GM23338 (cell line): ENCODE results near the gene PBLD. TPM values are rescaled to one million over a fixed set of nuclear protein-coding genes. Genes with fewer than 3 reads are reported as not detected.

Experiments used
- ATAC-seq: fragments of 200-7000 bp; cut with Tn5 transposase; 3 replicates; pipeline ENCODE4 v1.9.1; 2020
- DNase-seq: peaks from one replicate; pipeline ENCODE4 v3.0.0-alpha.2; 2015; ENCODE audit warnings: low spot score
- H2AFZ ChIP-seq: fragments of 200-600 bp; sonication (generic); 2 replicates; pipeline ENCODE4 v1.8.0; 2016; ENCODE audit warnings: antibody characterized with exemption, mild to moderate bottlenecking, moderate library complexity
- H3F3A ChIP-seq: fragments of 200-600 bp; sonication (generic); replicated peaks from 2 replicates; pipeline ENCODE4 v1.8.0; 2017; ENCODE audit warnings: antibody characterized with exemption, mixed run types, low read depth
- H3K27ac ChIP-seq: fragments of 200-600 bp; sonication (generic); 2 replicates; pipeline ENCODE4 v1.6.1; 2016; ENCODE audit warnings: low read depth
- H3K27me3 ChIP-seq: fragments of 200-600 bp; sonication (generic); 2 replicates; pipeline ENCODE4 v1.8.0; 2016; ENCODE audit warnings: mild to moderate bottlenecking, mixed run types, moderate library complexity; ENCODE audit not compliant: insufficient read depth
- H3K36me3 ChIP-seq: fragments of 200-600 bp; sonication (generic); 2 replicates; pipeline ENCODE4 v1.8.0; 2016; ENCODE audit warnings: mild to moderate bottlenecking; ENCODE audit not compliant: insufficient read depth
- H3K4me1 ChIP-seq: fragments of 200-600 bp; sonication (generic); 2 replicates; pipeline ENCODE4 v1.8.0; 2016; ENCODE audit warnings: mild to moderate bottlenecking, moderate library complexity; ENCODE audit not compliant: insufficient read depth
- H3K4me2 ChIP-seq: fragments of 200-600 bp; sonication (generic); 2 replicates; pipeline ENCODE4 v1.7.1; 2017; ENCODE audit warnings: mixed run types
- H3K4me3 ChIP-seq: fragments of 200-600 bp; sonication (generic); 2 replicates; pipeline ENCODE4 v1.6.1; 2016; ENCODE audit warnings: mixed run types
- H3K79me2 ChIP-seq: fragments of 200-600 bp; sonication (generic); replicated peaks from 2 replicates; pipeline ENCODE4 v1.8.0; 2017; ENCODE audit warnings: mild to moderate bottlenecking; ENCODE audit not compliant: insufficient read depth
- H3K9me2 ChIP-seq: fragments of 200-600 bp; sonication (generic); 2 replicates; pipeline ENCODE4 v1.8.0; 2017; ENCODE audit not compliant: insufficient read depth
- H4K20me1 ChIP-seq: fragments of 200-600 bp; sonication (generic); replicated peaks from 2 replicates; pipeline ENCODE4 v1.8.0; 2017; ENCODE audit warnings: mild to moderate bottlenecking; ENCODE audit not compliant: insufficient read depth
- H3K27ac Mint-ChIP-seq: 2 replicates; pipeline ENCODE4 v1.8.0; 2020; ENCODE audit warnings: inconsistent platforms, mild to moderate bottlenecking, moderate library complexity, mixed read lengths
- H3K27me3 Mint-ChIP-seq: 3 replicates; pipeline ENCODE4 v1.8.0; 2022; ENCODE audit warnings: low read depth, mild to moderate bottlenecking, moderate library complexity, mixed read lengths, inconsistent platforms; ENCODE audit not compliant: insufficient read depth, poor library complexity
- H3K36me3 Mint-ChIP-seq: 3 replicates; pipeline ENCODE4 v1.8.0; 2021; ENCODE audit warnings: low read depth, mild to moderate bottlenecking, inconsistent platforms, moderate library complexity, mixed read lengths
- H3K4me1 Mint-ChIP-seq: 3 replicates; pipeline ENCODE4 v1.8.0; 2020; ENCODE audit warnings: mild to moderate bottlenecking, inconsistent platforms, mixed read lengths
- H3K4me3 Mint-ChIP-seq: 3 replicates; pipeline ENCODE4 v1.8.0; 2021; ENCODE audit warnings: moderate library complexity, mild to moderate bottlenecking, inconsistent platforms, mixed read lengths
- H3K9me3 Mint-ChIP-seq: 3 replicates; pipeline ENCODE4 v1.8.0; 2020; ENCODE audit warnings: moderate library complexity, mild to moderate bottlenecking, inconsistent platforms, mixed read lengths
- CREB1 ChIP-seq: fragments of 250-450 bp; sonication (Bioruptor Pico); IDR thresholded peaks from 2 replicates; pipeline ENCODE4 v1.5.0; 2020; ENCODE audit warnings: low read depth, mild to moderate bottlenecking, moderate library complexity
- JUNB ChIP-seq: IDR thresholded peaks from one replicate; pipeline ENCODE4 v1.6.1; 2016; ENCODE audit warnings: antibody characterized with exemption; ENCODE audit not compliant: unreplicated experiment
- NANOG ChIP-seq: IDR thresholded peaks from 2 replicates; pipeline ENCODE4 v1.6.1; 2016; ENCODE audit warnings: antibody characterized with exemption, borderline replicate concordance
- POLR2AphosphoS5 ChIP-seq: IDR thresholded peaks from 2 replicates; pipeline ENCODE4 v1.6.1; 2016; ENCODE audit warnings: antibody characterized with exemption, low read depth
- STAT1 ChIP-seq: IDR thresholded peaks from one replicate; pipeline ENCODE4 v1.6.1; 2016; ENCODE audit warnings: antibody characterized with exemption; ENCODE audit not compliant: unreplicated experiment
- polyA plus RNA-seq: library from polyadenylated mRNA; unstranded; fragments of >200 nt; fragmentation: Nextera tagmentation; extraction: Ambion mirVana; gene quantifications from 2 replicates; pipeline ENCODE4 v1.2.1, GENCODE V29; 2016
- total RNA-seq: library from RNA; depleted of rRNA; stranded (reverse); fragments of >200 nt; shearing (Covaris generic); gene quantifications from 2 replicates; pipeline ENCODE4 v1.2.3, GENCODE V29; 2014
- TF ChIP-seq, protein P1 (sequence below): fragments of 250-450 bp; sonication (Bioruptor Pico); IDR thresholded peaks from 2 replicates; pipeline ENCODE4 v1.5.0; 2020; ENCODE audit warnings: mild to moderate bottlenecking, moderate library complexity
- TF ChIP-seq, protein P2 (sequence below): IDR thresholded peaks from 2 replicates; pipeline ENCODE4 v1.6.1; 2016; ENCODE audit warnings: antibody characterized with exemption

PBLD gene
- total and polyA plus RNA-seq, 2 experiments from 2014 or later: 0.90 to 1.5 TPM

DNA sequence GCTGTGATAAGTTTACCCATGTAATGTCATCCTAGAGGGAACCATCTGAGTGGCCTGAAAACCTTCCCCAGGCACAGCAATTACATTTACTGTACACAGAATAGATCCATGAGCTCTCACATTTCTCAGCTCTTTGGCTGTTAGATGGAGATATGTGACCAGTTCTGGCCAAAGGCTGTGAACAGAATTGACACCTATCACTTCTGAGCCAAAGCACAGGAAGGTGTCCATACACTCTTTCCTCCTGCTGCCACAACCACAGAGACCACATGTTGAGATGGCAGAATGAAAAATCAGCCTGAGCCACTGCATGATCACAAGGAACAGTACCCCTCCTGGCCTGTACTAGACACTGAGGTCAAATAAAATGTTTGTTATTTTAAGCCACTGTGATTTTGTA, 56.5 kb downstream of the PBLD start (continued):
- TF ChIP-seq, protein P1, sequence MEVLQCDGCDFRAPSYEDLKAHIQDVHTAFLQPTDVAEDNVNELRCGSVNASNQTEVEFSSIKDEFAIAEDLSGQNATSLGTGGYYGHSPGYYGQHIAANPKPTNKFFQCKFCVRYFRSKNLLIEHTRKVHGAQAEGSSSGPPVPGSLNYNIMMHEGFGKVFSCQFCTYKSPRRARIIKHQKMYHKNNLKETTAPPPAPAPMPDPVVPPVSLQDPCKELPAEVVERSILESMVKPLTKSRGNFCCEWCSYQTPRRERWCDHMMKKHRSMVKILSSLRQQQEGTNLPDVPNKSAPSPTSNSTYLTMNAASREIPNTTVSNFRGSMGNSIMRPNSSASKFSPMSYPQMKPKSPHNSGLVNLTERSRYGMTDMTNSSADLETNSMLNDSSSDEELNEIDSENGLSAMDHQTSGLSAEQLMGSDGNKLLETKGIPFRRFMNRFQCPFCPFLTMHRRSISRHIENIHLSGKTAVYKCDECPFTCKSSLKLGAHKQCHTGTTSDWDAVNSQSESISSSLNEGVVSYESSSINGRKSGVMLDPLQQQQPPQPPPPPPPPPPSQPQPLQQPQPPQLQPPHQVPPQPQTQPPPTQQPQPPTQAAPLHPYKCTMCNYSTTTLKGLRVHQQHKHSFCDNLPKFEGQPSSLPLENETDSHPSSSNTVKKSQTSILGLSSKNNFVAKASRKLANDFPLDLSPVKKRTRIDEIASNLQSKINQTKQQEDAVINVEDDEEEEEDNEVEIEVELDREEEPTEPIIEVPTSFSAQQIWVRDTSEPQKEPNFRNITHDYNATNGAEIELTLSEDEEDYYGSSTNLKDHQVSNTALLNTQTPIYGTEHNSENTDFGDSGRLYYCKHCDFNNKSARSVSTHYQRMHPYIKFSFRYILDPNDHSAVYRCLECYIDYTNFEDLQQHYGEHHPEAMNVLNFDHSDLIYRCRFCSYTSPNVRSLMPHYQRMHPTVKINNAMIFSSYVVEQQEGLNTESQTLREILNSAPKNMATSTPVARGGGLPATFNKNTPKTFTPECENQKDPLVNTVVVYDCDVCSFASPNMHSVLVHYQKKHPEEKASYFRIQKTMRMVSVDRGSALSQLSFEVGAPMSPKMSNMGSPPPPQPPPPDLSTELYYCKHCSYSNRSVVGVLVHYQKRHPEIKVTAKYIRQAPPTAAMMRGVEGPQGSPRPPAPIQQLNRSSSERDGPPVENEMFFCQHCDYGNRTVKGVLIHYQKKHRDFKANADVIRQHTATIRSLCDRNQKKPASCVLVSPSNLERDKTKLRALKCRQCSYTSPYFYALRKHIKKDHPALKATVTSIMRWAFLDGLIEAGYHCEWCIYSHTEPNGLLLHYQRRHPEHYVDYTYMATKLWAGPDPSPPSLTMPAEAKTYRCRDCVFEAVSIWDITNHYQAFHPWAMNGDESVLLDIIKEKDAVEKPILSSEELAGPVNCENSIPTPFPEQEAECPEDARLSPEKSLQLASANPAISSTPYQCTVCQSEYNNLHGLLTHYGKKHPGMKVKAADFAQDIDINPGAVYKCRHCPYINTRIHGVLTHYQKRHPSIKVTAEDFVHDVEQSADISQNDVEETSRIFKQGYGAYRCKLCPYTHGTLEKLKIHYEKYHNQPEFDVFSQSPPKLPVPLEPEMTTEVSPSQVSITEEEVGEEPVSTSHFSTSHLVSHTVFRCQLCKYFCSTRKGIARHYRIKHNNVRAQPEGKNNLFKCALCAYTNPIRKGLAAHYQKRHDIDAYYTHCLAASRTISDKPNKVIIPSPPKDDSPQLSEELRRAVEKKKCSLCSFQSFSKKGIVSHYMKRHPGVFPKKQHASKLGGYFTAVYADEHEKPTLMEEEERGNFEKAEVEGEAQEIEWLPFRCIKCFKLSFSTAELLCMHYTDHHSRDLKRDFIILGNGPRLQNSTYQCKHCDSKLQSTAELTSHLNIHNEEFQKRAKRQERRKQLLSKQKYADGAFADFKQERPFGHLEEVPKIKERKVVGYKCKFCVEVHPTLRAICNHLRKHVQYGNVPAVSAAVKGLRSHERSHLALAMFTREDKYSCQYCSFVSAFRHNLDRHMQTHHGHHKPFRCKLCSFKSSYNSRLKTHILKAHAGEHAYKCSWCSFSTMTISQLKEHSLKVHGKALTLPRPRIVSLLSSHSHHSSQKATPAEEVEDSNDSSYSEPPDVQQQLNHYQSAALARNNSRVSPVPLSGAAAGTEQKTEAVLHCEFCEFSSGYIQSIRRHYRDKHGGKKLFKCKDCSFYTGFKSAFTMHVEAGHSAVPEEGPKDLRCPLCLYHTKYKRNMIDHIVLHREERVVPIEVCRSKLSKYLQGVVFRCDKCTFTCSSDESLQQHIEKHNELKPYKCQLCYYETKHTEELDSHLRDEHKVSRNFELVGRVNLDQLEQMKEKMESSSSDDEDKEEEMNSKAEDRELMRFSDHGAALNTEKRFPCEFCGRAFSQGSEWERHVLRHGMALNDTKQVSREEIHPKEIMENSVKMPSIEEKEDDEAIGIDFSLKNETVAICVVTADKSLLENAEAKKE (CRISPR knock-in tag): no peak

DNA sequence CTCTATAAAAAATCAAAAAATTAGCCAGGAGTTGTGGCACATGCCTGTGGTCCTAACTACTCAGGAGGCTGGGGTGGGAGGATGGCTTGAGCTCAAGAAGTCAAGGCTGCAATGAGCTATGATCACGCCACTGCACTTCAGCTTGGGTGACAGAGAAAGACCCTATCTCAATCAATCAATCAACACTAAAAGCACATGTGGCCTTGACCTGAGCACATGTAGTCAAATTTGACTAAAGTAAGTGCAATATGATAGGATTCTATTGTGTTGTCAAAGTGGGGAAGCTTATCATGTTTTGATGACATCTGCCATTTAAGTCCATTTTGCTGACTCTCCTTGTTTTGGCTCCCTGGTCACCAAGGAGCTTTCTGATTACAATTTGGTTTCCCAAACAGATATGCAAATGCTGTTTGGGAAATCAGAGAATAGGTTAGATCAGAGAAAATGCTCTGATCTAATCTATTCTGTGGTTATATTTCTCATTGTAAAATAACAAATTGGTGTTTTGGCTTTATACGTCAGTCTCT, 57.1 kb downstream of the PBLD start:
- H3K79me2 ChIP-seq: no peaks in the 10 kb centered on the region
- no peaks in the 10 kb centered on the region for H3F3A ChIP-seq
- peaks cover 28% of the 10 kb centered on the region for H3K36me3 Mint-ChIP-seq
- peaks cover 1% of the 10 kb centered on the region for H3K27me3 Mint-ChIP-seq
- H3K36me3 ChIP-seq: 0 out of 2 replicates have a peak, but pooled peaks cover 4% of the 10 kb centered on the region
- peaks cover 8% of the 10 kb centered on the region for H3K4me1 Mint-ChIP-seq
- H2AFZ ChIP-seq: no peak overlapping the region
- no peaks in the 10 kb centered on the region for H3K27me3 ChIP-seq
- no peak overlapping the region for H3K4me2 ChIP-seq
- ATAC-seq (no peak), DNase-seq (no peak)
- no peak overlapping the region for H3K27ac Mint-ChIP-seq
- no peaks in the 10 kb centered on the region for H3K9me2 ChIP-seq
- H4K20me1 ChIP-seq: no peaks in the 10 kb centered on the region
- no peak overlapping the region for H3K4me3 ChIP-seq
- no peak overlapping the region for H3K27ac ChIP-seq
- H3K9me3 Mint-ChIP-seq: peaks cover 40% of the 10 kb centered on the region
- no peak overlapping the region for H3K4me3 Mint-ChIP-seq
- no peaks in the 10 kb centered on the region for H3K4me1 ChIP-seq
- TF ChIP-seq, protein P2, sequence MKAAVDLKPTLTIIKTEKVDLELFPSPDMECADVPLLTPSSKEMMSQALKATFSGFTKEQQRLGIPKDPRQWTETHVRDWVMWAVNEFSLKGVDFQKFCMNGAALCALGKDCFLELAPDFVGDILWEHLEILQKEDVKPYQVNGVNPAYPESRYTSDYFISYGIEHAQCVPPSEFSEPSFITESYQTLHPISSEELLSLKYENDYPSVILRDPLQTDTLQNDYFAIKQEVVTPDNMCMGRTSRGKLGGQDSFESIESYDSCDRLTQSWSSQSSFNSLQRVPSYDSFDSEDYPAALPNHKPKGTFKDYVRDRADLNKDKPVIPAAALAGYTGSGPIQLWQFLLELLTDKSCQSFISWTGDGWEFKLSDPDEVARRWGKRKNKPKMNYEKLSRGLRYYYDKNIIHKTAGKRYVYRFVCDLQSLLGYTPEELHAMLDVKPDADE: no peak
- TF ChIP-seq, protein P1 (CRISPR knock-in tag): no peak
- no peak for TF ChIP-seq NANOG
- no peak for TF ChIP-seq JUNB
- TF ChIP-seq POLR2AphosphoS5: no peak
- no peak for TF ChIP-seq CREB1
- TF ChIP-seq STAT1: no peak
